Stimulated activated CD4-positive, alpha-beta T cell treated with anti-CD3 and anti-CD28 coated beads, Interleukin-2, amount 100 ng/mL, for 4 hours (primary cell): ENCODE results near the gene CYP3A4.
"Not testable (repeated sequence)": the region's sequence is repeated elsewhere in the genome, so short reads cannot be mapped to it uniquely, and the experiment has no call there.

Source experiments
- DNase-seq: peaks from one replicate; pipeline ENCODE4 v3.0.0-alpha.2; 2020; ENCODE audit warnings: low read depth

CYP3A4 gene

GRCh38 chr7:99792967-99793366, 9.0 kb upstream of the CYP3A4 start:
- no peak for DNase-seq

DNA sequence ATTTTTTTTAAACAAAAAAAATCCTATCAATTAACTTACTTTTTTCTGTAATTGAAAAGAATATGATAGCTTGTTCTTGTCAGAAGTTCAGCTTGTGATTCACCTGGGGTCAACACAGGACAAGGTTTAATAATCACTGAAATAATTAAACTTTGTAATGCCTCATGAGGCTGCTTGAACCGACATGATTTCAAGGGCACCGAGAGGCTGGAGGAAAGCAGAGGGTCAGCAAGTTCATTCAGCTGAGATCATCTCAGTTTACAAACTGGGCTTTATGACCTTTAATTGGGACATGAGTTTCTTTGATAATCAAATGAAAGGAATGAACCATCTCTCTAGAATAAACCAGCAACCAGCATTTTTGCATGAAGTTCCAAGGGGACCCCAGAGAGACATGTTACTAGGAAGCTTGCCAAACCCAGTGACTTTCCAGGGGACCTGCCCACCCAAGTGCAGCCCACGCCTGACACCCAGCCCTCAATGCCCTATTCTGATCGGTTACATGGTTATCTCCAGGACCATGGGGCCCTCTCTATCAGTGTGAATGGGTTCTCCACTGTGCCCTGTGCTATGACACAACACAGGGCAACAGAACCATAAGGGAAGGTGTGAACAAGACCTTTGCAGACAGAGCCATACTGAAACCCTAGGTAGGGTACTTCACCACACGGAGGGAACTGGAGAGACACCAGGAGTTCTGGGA, 7.8 kb upstream of the CYP3A4 start:
- DNase-seq = no peak

GRCh38 chr7:99791021-99791420, 7.0 kb upstream of the CYP3A4 start:
- no peak for DNase-seq

GRCh38 chr7:99790407-99790806, 6.4 kb upstream of the CYP3A4 start:
- no peak for DNase-seq

DNA sequence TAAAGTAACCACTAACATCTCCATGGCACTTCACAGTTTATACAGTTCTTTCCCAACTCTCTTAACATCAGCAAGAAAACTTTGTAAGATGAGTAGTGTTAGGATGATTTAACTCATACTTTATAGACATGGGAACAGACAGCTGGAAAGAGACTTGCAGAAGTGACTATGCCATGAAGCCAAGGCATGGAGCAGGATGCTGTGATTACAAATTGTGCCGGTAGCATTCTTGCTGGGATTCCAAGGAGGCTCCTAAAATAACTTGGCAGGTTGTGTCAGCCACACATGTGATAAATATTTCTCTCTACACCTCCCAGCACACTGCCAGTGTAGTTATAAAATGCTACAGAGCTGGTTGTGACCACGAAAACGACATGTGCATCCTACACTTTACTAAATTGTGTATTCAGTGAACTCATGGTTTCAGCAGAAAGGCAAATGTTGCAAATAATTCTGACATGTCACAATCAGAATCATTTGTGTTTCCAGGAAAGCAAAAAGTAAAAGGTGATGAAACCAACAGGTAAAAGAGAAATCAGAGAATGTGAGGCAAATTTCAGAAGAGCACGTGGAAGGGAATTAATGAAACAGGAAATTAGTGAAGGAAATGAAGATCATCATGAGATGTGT, 5.6 kb upstream of the CYP3A4 start:
- DNase-seq = no peak

DNA sequence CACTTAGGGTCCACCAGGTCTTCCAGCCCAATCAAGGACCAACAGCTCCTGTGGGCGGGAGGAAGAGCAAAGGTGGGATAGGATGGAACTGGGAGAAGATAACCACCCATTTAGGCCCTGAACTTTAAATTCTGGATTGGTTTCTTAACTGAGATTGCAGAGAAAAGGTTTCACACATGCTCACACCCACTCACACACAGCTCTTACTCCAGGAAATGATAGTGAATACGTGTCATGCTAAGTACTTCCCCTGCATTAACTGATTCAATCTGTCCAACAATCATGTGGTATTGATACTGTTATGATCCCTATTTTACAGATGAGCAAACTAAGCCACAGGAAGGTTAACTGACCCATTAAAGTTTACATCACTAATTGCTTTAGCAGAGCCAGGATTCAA, 4.6 kb upstream of the CYP3A4 start:
- no peak for DNase-seq

GRCh38 chr7:99786726-99787335, 2.8 kb upstream of the CYP3A4 start:
- DNase-seq = no peak

DNA sequence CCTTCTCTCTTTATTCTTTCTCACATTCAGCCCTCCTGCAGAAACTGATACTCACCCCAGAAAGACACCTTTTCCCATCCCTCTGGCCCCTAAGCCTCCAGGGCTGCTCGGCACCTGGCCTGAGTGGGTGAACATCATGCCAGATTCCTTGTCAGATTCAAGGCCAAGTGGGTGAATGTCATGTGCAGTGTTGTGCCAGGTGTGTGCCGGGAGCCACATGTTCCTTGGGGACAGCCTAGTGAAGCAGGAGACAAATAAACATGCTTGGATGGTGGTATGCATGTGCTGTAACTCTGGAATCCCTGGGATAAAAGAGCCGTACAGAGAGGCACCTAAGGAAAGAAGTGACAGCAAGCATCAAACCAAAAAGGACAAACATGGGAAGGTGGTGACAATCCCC, 1.7 kb upstream of the CYP3A4 start:
- not testable (repeated sequence) for DNase-seq

- DNase-seq = no peak
Observed at GRCh38 chr7:99782012-99782953, 1.7 kb downstream of the CYP3A4 start.

- no peak for DNase-seq
Observed at GRCh38 chr7:99780588-99780987, 3.4 kb downstream of the CYP3A4 start.

- DNase-seq = no peak
Observed at GRCh38 chr7:99779949-99780348, 4.0 kb downstream of the CYP3A4 start.

DNA sequence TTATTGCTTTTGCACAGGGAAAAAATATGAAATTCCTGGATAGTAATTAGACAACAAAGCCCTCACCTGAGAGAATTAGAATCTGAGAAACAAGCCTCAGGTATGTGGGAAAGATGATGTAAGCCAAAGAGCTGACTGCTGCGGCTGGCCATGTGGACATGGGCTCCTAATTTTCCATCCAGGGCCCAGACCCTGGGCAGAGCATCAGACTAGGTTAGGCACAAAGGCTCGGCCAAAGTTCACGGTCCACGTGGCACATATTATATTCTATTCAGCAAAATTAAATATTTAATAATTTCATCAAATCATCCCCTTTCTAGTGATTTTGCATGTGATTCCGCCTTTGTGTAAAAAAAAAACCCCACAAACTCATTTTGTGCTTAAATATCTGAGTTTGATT, 5.1 kb downstream of the CYP3A4 start:
- no peak for DNase-seq

- DNase-seq = not testable (repeated sequence)
Observed at GRCh38 chr7:99773395-99773794, 10.6 kb downstream of the CYP3A4 start.

DNA sequence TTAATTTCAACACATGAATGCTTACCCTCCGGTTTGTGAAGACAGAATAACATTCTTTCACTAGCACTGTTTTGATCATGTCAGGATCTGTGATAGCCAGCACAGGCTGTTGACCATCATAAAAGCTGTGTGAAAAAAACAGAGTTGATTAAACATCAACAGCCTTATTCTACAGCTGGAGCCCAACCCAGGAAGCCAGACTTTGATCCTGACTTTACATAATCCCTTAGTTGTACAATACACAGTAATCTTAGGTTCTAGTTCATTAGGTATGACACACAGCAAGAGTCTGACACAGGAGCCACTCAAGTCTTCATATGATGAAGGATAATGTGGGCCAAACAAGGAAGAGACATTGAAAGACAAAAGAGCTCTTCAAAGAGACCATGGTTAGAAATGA, 11.4 kb downstream of the CYP3A4 start:
- no peak for DNase-seq

GRCh38 chr7:99769494-99769893, 14.5 kb downstream of the CYP3A4 start:
- DNase-seq = not testable (repeated sequence)

GRCh38 chr7:99768471-99768870, 15.5 kb downstream of the CYP3A4 start:
- no peak for DNase-seq

DNA sequence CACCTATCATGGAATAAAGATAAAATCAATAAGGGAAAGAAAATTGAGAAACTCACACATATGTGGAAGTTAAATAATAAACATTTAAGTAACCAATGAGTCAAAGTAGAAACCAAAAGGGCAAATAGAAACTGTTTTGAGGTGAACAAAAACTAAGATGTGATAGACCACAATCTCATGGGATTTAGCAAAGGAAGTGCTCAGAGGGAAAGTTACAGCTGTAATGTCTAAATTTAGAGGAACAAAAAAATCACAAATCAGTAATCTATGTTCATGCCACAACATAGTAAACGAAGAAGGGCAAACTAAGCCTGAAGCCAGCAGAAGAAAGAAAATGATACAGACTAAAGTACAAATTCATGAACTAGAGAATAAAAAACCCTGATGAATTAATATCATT, 16.3 kb downstream of the CYP3A4 start:
- no peak for DNase-seq

DNA sequence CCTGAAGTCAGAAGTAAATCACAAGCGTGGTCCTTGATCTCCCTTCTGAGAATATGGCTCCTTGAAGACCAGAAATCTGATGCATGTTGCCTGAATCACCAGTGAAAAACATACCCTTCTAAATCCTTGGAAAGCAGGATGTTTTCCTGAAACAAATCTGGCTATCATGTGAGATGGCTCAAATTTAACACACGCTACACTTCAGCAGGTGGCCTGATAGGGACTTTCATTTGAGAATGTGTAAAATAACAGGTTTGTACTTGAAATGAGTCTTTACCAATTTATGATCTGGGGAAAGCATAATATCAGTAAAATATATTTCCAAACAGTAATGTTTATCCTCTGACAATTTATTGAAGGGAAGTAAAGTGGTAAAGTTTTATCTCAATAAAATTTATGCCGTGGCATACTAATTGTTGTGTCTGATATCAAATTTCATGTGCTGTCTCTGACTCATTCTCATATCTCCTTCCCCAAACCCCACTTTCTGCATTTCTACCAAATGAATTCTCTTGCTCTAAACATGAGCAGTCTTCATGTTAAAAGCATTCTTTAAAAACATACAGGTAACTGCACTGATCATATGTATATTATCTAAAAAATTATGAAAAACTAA, 17.4 kb downstream of the CYP3A4 start:
- no peak for DNase-seq

- DNase-seq = no peak
Observed at GRCh38 chr7:99764478-99764877, 19.5 kb downstream of the CYP3A4 start.

DNA sequence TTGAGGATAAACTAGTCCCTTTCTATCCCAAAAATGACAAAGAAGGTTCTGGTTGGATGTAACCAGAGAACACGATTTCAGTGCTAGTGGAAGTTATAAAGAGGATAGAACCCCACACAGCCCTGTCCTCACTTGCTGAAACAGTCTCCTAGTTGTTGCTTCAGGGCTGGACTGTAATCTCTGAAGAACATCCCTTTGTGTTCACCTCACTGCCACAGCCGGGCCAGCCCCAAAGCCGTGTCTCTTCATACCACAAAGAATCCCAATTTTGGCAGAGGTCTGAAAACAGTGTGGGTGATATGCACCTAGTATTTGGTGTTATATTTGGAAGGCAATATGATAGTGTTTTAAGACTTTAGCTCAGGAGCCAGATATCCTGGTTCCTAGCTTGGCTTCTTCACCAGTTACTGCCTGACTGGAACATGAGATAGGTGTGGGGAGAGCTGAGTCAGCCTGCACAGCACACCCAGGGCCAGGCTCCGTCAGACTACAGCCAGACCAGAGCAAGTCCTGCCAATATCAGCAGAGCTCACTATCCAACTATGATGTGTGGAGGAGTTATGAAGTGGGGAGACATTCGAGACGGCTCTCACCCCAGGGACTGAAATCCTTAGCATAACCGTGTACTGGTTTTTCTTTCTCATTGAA, 21.2 kb downstream of the CYP3A4 start:
- DNase-seq = no peak

DNA sequence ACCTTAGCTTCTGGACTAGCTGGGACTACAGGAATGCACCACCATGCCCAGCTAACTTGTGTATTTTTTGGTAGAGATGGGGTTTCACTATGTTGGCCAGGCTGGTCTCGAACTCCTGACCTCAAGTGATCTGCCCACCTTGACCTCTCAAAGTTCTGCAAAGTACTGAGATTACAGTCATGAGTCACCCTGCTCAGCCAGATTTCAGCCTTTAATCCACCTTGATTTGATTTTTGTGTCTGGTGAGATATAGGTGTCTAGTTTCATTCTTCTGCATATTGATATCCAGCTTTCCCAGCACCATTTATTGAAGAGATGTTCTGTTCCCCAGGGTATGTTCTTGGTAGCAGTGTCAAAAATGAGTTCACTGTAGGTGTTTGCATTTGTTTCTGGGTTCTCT, 28.9 kb downstream of the CYP3A4 start:
- no peak for DNase-seq
